PFSK-1 (cell line): ENCODE measurements around the gene HOXC10. TPM values are rescaled to one million over a fixed set of nuclear protein-coding genes. Genes with fewer than 3 reads are reported as not detected.

ENCODE experiments used
- FOXP2 ChIP-seq: optimal IDR thresholded peaks from 2 replicates; pipeline ENCODE3; 2011; ENCODE audit warnings: borderline replicate concordance, control low read depth, inconsistent platforms; ENCODE audit not compliant: insufficient read depth; ENCODE audit errors: extremely low read length, extremely low read depth
- POLR2AphosphoS5 ChIP-seq: IDR thresholded peaks from 2 replicates; pipeline ENCODE4 v1.6.1; 2012; ENCODE audit warnings: low read depth, mild to moderate bottlenecking, control low read depth, low read length, moderate library complexity
- SIN3A ChIP-seq: IDR thresholded peaks from 2 replicates; pipeline ENCODE4 v1.6.1; 2012; ENCODE audit warnings: mild to moderate bottlenecking, low read length, moderate library complexity, borderline replicate concordance; ENCODE audit not compliant: insufficient read depth
- TAF1 ChIP-seq: IDR thresholded peaks from 2 replicates; pipeline ENCODE4 v1.6.1; 2012; ENCODE audit warnings: low read length, control low read depth, borderline replicate concordance; ENCODE audit not compliant: insufficient read depth
- polyA plus RNA-seq: library from polyadenylated mRNA; unstranded; fragments of >200 nt; gene quantifications from one replicate; pipeline ENCODE4 v1.2.1, GENCODE V29; 2012; ENCODE audit warnings: low read depth, missing spikeins; ENCODE audit not compliant: insufficient read length
- TF ChIP-seq, protein P1 (sequence below), 2 experiments: IDR thresholded peaks; 2 replicates each; pipeline versions ENCODE4 v1.6.1 to v1.8.0; 2011 to 2012; ENCODE audit warnings: low read depth in 2 of 2, low read length in 2 of 2, control low read depth in 1 of 2, inconsistent platforms in 1 of 2, mild to moderate bottlenecking in 1 of 2, moderate library complexity in 1 of 2; ENCODE audit not compliant: insufficient read depth in 1 of 2

The HOXC10 gene
- polyA plus RNA-seq = not detected

GRCh38 chr12:53984901-53985691, at the start of gene HOXC10:
TSS of gene HOXC10 (plus strand) at chr12:53985146. CDS start at chr12:53985260, 114 bp downstream.
- peak; percentile 41 for TF ChIP-seq FOXP2
- TF ChIP-seq TAF1 = no peak

GRCh38 chr12:53935383-53936341, 49.3 kb upstream of the HOXC10 start:
- TF ChIP-seq SIN3A (no peak), FOXP2 (no peak), TAF1 (no peak), POLR2AphosphoS5 (no peak)
- TF ChIP-seq, protein P1, sequence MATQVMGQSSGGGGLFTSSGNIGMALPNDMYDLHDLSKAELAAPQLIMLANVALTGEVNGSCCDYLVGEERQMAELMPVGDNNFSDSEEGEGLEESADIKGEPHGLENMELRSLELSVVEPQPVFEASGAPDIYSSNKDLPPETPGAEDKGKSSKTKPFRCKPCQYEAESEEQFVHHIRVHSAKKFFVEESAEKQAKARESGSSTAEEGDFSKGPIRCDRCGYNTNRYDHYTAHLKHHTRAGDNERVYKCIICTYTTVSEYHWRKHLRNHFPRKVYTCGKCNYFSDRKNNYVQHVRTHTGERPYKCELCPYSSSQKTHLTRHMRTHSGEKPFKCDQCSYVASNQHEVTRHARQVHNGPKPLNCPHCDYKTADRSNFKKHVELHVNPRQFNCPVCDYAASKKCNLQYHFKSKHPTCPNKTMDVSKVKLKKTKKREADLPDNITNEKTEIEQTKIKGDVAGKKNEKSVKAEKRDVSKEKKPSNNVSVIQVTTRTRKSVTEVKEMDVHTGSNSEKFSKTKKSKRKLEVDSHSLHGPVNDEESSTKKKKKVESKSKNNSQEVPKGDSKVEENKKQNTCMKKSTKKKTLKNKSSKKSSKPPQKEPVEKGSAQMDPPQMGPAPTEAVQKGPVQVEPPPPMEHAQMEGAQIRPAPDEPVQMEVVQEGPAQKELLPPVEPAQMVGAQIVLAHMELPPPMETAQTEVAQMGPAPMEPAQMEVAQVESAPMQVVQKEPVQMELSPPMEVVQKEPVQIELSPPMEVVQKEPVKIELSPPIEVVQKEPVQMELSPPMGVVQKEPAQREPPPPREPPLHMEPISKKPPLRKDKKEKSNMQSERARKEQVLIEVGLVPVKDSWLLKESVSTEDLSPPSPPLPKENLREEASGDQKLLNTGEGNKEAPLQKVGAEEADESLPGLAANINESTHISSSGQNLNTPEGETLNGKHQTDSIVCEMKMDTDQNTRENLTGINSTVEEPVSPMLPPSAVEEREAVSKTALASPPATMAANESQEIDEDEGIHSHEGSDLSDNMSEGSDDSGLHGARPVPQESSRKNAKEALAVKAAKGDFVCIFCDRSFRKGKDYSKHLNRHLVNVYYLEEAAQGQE (IDR thresholded peaks at IDR 0.05; ENCODE audit: insufficient read depth in 1 of 2, low read depth in 2 of 2, low read length in 2 of 2) = no peak

- TF ChIP-seq, protein P1 (IDR thresholded peaks at IDR 0.05; ENCODE audit: insufficient read depth in 1 of 2, low read depth in 2 of 2, low read length in 2 of 2) = no peak
- TF ChIP-seq FOXP2 (no peak), POLR2AphosphoS5 (no peak), TAF1 (no peak), SIN3A (no peak)
Measured at GRCh38 chr12:53937099-53937498, 47.8 kb upstream of the HOXC10 start.

- TF ChIP-seq, protein P1 (IDR thresholded peaks at IDR 0.05; ENCODE audit: insufficient read depth in 1 of 2, low read depth in 2 of 2, low read length in 2 of 2) = no peak
- TF ChIP-seq FOXP2 (no peak), TAF1 (no peak), SIN3A (no peak), POLR2AphosphoS5 (no peak)
Measured at GRCh38 chr12:53937596-53938325, 47.2 kb upstream of the HOXC10 start.
